Activated CD4-positive, alpha-beta T cell treated with anti-CD3 and anti-CD28 coated beads, Interleukin-10, Interleukin-2, amounts not matched to agents 100 ng/mL and 50 ng/mL, durations not matched to agents 16 hours and 8 hours (primary cell): ENCODE measurements around the gene CFAP20DC.
"Not testable (repeated sequence)": the region's sequence is repeated elsewhere in the genome, so short reads cannot be mapped to it uniquely, and the experiment has no call there.

ENCODE experiments used
- DNase-seq: peaks from one replicate; pipeline ENCODE4 v3.0.0-alpha.2; 2020

Gene CFAP20DC

GRCh38 chr3:58962040-58962651 lies 87.7 kb downstream of the CFAP20DC start:
- no peak for DNase-seq

- DNase-seq, result no peak
Measured at GRCh38 chr3:58955308-58955707, 94.5 kb downstream of the CFAP20DC start.

- DNase-seq, result no peak
Measured at GRCh38 chr3:58953288-58953687, 96.5 kb downstream of the CFAP20DC start.

DNA sequence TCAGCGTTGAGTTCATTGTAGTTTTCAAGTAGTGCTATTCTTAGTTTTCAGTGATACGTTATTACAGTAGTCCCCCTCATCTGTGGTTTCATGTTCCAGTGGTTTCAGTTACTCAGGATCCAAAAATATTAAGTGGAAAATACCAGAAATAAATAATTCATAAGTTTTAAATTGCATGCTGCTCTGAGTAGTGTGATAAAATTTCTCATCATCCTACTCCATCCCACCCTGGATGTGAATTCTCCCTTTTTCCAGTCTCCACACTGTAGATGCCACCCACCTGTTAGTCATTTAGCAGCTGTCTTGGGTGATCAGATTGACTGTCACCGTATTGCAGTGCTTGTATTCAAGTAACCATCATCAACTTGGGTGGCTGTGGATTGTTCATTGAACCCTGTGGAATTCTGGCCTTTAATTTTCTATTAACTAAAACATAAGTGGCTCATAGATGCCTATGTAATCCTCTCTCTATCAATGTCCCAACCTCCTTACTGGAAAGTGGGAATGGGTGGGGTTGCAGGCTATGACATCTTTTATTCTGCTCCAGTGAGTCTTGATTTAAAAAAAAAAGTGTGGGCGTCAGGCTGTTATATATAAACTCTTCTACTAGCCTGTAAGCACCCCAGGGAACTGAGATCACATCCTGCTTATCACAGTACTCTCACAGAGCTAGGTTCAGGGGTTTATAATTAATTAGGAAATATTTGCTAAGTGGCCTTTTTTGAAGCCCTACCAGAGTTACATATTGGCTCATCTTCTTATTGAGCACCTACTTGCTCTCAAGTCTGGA lies 97.5 kb downstream of the CFAP20DC start:
- DNase-seq, result no peak

DNA sequence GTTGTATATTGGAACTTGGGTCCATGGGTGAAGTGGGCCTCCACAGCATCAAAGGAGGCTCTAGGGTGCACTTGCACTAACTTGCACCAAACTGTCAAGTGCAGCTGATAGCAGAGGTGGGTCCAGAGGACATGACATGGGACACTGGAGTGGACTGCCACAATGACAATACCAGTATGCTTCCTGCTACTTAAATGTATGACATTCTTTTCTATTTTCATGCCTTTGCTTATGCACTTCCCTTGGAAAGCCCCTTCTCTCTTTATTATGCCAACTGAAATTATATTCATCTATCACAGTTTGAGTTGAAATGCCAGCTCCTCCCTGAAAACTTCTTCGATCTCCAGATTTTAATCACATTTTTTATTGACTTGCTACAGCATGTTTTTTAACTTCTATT lies 101.8 kb downstream of the CFAP20DC start:
- no peak for DNase-seq

GRCh38 chr3:58946875-58947274 lies 103.0 kb downstream of the CFAP20DC start:
- no peak for DNase-seq

- no peak for DNase-seq
Measured at GRCh38 chr3:58938057-58938456, 111.8 kb downstream of the CFAP20DC start.

- no peak for DNase-seq
Measured at GRCh38 chr3:58924578-58924977, 125.2 kb downstream of the CFAP20DC start.

DNA sequence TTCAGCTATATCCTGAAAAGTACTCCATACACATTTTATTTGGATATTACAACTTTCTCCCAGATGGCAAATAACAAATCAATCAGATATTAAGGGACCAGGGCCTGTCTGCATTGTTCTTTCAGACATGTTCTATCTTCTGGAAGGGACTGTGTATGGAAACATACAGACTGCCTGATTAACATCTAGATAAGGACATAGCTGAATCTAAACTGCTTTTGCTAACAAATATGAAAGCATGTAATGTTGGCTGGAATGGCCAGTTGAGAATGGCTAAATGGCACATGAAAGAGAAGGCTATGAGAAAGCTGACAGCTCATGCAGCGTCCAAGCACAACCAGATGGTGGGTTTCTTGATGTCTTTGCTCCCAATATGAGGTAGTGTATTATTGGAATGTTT lies 149.4 kb downstream of the CFAP20DC start:
- DNase-seq, result no peak

DNA sequence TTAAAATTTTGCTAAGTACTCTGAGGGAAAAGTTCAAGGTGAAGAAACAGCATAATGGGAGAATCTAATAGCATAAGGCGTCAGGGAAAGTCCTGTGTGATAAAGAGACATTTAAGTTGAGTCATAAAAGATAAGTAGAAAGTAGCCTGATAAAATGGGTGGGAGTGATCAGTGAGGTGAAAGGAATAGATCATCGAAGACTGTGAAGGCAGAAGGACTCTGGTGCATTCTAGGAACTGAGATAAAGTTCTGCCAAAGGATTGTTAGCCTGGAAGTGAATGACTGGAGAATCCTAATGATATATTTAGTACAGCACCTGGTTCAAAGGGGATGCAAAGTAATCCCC lies 149.9 kb downstream of the CFAP20DC start:
- no peak for DNase-seq

DNA sequence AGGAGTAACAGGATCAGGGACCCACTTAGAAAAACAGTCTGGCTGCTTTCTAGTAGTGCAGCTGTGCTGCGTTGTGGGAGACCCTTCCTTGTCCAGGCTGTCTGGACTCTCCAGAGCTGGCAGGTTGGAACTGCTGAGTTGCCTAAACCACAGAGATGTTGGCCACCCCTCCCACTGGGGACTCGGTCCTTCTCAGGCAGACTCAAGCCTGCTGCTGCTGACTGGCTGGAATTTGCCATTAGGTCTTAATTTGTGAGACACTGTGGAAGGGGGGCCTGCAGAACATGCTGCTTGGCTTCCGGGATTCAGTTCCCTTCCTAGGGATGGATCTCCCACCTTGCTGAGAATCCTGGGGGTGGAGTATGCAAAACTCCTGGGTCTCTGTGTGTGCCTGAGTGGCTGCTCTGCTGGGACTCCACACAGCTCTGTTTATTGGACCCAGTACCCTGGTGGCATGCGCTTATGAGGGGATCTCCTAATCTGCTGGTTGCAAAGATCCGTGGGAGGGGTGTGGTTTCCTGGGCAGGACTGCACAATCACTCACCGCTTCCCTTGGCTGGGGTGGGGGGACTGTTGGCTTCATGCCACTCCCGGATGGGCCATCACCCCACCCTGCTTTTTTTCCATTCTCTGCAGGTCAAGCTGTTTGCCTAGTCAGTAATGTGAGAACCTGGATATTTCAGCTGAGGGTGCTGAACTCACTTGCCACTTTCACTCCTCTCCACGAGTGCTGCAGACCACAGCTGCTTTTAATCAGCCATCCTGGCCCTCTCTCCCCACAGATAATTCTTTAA lies 150.5 kb downstream of the CFAP20DC start:
- DNase-seq, result peak; percentile 58

GRCh38 chr3:58898513-58898912 lies 151.3 kb downstream of the CFAP20DC start:
- peak; percentile 52 for DNase-seq

DNA sequence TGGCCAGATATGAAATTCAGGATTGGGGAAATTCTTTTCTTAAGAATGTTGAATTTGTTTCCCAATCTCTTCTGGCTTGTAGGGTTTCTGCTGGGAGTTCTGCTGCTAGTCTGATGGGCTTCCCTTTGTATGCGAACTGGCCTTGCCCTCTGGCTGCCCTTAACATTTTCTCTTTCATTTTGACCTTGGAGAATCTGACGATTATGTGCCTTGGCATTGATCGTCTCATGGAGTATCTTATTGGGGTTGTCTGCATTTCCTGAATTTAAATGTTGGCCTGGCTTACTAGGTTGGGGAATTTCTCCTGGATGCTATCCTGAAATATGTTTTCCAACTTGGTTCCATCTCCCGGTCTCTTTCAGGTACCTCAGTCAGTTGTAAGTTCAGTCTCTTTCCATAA lies 152.2 kb downstream of the CFAP20DC start:
- DNase-seq, result no peak

DNA sequence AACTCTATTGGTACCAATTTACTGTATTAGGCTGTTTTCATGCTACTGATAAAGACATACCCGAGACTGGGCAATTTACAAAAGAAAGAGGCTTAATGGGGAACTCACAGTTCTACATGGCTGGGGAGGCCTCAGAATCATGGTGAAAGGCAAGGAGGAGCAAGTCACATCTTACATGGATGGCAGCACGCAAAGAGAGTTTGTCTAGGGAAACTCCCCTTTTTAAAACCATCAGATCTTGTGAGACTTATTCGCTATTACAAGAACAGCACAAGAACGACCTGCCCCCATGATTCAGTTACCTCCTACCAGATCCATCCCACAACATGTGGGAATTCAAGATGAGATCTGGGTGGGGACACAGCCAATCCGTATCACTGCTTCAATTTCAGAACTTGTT lies 154.1 kb downstream of the CFAP20DC start:
- DNase-seq, result not testable (repeated sequence)

DNA sequence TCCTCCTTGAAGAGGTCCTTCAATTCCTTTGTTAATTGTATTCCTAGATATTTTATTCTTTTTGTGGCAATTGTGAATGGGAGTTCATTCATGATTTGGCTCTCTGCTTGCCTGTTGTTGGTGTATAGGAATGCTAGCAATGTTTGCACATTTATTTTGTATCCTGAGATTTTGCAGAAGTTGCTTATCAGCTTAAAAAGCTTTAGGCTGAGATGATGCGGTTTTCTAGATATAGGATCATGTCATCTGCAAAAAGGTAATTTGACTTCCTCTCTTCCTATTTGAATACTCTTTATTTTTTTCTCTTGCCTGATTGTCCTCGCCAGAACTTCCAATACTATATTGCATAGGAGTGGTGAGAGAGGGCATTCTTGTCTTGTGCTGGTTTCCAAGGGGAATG lies 157.3 kb downstream of the CFAP20DC start:
- not testable (repeated sequence) for DNase-seq

DNA sequence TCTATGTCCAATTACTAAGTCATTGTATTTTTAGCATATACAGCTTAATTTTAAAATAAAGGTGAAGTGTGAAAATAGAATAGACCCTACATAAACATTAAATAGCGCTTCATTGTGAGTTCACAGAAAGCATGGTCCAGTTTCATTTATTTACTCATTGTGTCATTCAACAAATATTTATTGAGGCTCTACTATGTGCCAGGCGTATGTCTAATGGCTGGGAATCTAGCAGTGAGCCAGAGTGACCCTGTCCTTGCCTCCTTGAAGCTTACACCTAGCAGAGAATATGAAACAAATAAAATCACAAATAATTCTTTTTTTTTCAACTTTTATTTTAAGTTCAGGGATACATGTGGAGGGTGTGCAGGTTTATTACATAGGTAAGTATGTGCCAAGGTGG lies 161.7 kb downstream of the CFAP20DC start:
- DNase-seq, result no peak

DNA sequence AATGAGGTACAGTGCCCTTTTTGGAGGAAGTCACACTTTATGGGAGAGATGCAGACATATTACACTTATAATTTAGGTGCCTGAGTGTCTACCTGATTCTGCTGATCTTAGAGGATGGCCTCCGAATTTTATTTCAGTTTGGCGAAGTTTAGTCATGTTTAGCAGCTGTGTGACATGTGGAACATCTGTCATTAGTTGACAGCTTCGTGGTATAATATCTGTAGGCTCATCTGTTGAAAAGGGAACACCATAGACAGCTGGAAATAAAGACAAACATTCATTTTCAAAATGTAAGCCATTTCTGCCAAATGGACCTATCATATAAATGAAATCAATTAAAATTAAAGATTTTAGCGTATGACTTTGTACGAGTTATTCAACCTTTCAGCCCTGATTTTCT lies 165.4 kb downstream of the CFAP20DC start:
- no peak for DNase-seq

DNA sequence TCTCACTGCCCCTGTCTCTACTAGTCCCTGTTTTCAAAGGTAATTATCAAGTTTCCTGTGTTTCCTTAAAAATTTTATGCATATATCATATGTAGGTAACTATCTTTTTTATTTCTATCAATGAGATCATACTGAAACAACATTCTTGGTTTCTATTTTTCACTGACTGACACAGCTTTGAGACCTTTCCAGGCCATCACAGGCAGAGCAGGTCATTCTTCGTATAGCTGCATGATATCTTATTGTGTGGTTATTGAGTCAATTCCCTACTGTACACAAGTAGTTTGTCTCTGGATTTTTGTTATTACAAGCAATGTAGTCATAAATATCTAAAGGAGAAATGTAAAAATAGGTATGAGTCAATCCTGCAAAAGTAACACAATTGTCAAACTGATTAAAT lies 169.6 kb downstream of the CFAP20DC start:
- DNase-seq, result peak; percentile 14

GRCh38 chr3:58874795-58875194 lies 175.0 kb downstream of the CFAP20DC start:
- DNase-seq, result peak; percentile 82

DNA sequence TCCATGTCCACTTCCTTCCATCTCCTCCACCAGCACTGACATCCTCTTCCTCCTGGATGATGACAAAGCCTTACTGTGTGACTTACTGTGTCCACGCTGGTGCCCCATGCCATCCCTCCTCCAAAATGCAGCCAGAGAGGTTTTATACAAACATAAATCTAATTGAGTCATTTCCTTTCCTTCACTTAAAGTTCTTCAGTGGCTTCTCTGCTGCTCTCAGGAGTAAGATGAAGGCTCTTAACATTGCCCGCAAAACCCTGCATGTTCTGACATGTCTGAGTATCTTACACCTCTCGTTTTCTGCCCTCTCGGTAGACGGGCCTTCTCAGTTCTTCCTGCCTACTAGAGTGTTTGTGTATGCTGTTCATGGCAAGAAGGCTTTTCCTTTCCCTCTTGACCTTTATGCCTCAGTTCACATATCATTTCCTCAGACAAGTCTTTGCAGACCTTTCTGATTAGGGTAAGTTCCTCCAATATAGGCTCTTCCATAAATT lies 175.5 kb downstream of the CFAP20DC start:
- DNase-seq, result peak; percentile 55

DNA sequence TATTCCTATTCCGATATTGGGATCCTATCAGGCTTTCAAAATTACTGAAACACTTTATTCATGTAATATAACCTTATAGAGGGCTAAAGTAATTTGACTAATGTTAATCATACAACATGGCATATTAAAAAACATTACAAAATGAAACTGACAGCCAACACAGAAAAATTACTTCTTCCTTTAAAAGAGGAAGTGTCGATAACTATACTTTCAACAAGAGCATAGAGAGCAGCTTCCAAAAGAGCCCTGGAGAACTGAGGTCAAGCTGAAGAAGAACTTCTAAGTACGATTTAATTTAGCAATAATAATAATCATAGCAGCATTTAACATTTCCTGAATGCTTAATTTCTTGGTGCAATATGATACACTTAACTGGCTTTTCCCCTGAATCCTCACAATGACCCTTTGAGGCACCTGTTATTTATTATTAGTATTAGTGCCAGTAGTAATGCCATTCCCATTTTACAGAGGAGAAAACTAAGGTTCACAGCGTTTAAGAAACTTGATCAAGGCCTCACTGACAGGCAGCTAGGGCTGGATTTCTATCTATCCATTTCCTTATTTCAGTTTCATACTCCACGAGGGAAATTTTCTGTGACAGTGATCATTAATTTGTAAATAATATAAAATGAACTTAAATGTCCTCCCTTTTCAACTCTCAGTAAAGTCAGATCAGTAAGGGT lies 181.6 kb downstream of the CFAP20DC start:
- DNase-seq, result no peak

GRCh38 chr3:58867621-58868020 lies 182.2 kb downstream of the CFAP20DC start:
- no peak for DNase-seq

- no peak for DNase-seq
Measured at GRCh38 chr3:58866079-58866478, 183.7 kb downstream of the CFAP20DC start.
